Activated CD4-positive, alpha-beta memory T cell treated with anti-CD3 and anti-CD28 coated beads, Interleukin-2, amount 10 ng/mL, durations not matched to agents 7 days and 5 days (primary cell): ENCODE data around the gene DNAH3. TPM values are rescaled to one million over a fixed set of nuclear protein-coding genes. Genes with fewer than 3 reads are reported as not detected.
A peak's percentile ranks its signal among the peaks of the same experiment; 100 is the strongest.
"Not testable (repeated sequence)": the region's sequence is repeated elsewhere in the genome, so short reads cannot be mapped to it uniquely, and the experiment has no call there.

Experiments
- CTCF ChIA-PET: fragments of 350-600 bp; sonication (Branson Sonifier 250); formaldehyde crosslinking; loops from one replicate; lab custom pipeline; 2021; ENCODE audit warnings: antibody characterized with exemption, inconsistent platforms; lab: Charles Lee
- POLR2A ChIA-PET: fragments of 350-600 bp; sonication (Branson Sonifier 250); formaldehyde crosslinking; loops from one replicate; lab custom pipeline; 2021; ENCODE audit warnings: antibody characterized with exemption; lab: Charles Lee
- DNase-seq: peaks from one replicate; pipeline ENCODE4 v3.0.0-alpha.2; 2020
- H3K27ac Mint-ChIP-seq: one replicate; pipeline ENCODE4 v1.8.0; 2021; ENCODE audit warnings: mild to moderate bottlenecking, mixed read lengths
- H3K27me3 Mint-ChIP-seq: one replicate; pipeline ENCODE4 v1.8.0; 2021; ENCODE audit warnings: mixed read lengths
- H3K36me3 Mint-ChIP-seq: one replicate; pipeline ENCODE4 v1.8.0; 2021; ENCODE audit warnings: low read depth, mixed read lengths
- H3K4me1 Mint-ChIP-seq: one replicate; pipeline ENCODE4 v1.8.0; 2021; ENCODE audit warnings: mixed read lengths
- H3K4me3 Mint-ChIP-seq: one replicate; pipeline ENCODE4 v1.8.0; 2021; ENCODE audit warnings: mild to moderate bottlenecking, mixed read lengths
- H3K9me3 Mint-ChIP-seq: one replicate; pipeline ENCODE4 v1.8.0; 2021; ENCODE audit warnings: mixed read lengths
- total RNA-seq, 2 experiments: library from RNA; stranded (reverse); gene quantifications; one replicate each; pipeline ENCODE4 v1.2.3, GENCODE V29; 2021

Gene DNAH3
- total RNA-seq, 2 experiments from 2014 or later, result 0.03 to 0.05 TPM

DNA sequence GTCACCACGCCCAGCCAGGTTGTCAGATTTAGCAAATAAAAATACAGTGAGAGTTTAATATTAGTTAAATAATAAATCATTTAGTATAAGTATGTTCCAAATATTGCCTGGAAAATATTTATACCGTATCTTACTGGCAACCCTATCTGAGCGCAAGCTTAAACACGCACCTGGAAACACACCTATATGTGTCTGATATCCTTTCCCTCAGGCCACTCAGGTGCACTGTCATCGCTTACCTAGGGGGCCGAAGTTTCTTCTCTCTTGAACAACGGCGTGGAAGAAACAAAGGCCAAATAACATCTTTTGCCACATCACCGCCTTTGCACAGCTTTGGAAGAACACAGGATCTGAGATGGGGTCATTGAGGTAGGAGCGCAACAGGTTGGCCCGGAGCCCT is 196.1 kb downstream of the DNAH3 start:
- H3K27me3 Mint-ChIP-seq, result peaks cover 14% of the 10 kb centered on the region
- no peak overlapping the region for H3K4me3 Mint-ChIP-seq
- H3K36me3 Mint-ChIP-seq, result no peaks in the 10 kb centered on the region
- CTCF ChIA-PET, result no interaction called here
- no peaks in the 10 kb centered on the region for H3K9me3 Mint-ChIP-seq
- no peak overlapping the region for H3K27ac Mint-ChIP-seq
- POLR2A ChIA-PET, result no interaction called here
- DNase-seq, result no peak
- no peaks in the 10 kb centered on the region for H3K4me1 Mint-ChIP-seq

DNA sequence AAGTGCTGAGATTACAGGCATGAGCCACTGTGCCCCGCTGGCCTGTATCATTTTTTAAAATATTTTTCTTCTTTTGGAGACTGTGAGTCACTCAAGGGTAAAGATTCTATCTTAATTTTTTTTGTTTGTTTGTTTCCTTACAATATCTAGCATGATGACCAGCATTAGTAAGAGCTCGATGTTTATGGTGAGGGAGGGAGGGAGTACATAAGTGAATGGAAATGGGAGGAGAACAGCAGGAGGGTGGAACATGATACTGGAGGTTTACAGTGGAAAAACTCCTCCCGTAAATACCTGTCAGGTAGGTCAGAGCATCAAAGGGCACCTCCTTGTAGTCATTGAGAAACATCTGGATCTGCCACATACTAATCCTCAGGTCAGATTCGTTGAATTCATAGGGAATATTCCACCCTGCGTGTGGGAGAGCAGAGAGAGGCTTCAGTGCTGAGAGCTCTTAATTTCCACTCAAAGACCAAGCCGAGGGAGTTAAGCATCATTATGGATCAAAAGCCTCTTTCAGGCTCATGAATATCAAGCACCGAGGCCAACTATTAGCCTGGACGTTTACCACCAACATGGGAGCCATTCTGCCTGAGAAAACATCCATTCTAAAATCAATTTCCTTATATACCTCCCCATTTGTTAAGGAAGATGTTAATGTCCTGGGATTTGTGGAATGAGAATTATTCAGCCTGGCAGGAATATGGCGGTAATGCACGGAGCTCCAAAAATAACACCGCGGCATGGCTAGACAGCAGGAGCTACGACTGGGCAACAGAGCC is 198.3 kb downstream of the DNAH3 start:
- Mint-ChIP-seq H3K36me3 (no peaks in the 10 kb centered on the region), H3K4me1 (no peaks in the 10 kb centered on the region), H3K9me3 (no peaks in the 10 kb centered on the region), H3K27ac (no peak overlapping the region), H3K27me3 (peaks cover 16% of the 10 kb centered on the region), H3K4me3 (no peak overlapping the region)
- ChIA-PET POLR2A (interaction anchor here (0.9 kb wide), 1 partner anchor 14 kb away, joined by 3 read pairs; no protein-coding TSS in a partner anchor), CTCF (no interaction called here)
- DNase-seq, result no peak

DNA sequence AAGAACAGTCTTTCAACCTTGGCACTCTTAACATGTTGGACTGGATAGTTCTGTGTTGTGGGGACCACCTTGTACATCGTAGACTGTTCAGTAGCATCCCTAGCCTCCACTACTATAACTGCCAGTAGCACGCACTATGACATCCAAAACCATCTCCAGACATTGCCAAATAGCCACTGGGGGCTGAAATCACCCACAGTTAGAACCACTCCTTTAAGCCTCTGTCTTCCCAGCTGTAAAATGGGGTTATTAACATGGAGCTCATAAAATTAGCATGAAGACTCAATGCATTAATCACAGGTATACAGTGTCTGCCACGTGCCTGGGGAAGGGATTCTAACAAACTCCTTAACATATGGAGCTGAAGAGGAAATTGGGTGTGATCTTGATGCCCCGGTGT is 200.4 kb downstream of the DNAH3 start:
- Mint-ChIP-seq H3K4me1 (peaks cover 10% of the 10 kb centered on the region), H3K4me3 (no peak overlapping the region), H3K36me3 (no peaks in the 10 kb centered on the region), H3K27ac (no peak overlapping the region), H3K27me3 (peaks cover 16% of the 10 kb centered on the region), H3K9me3 (no peaks in the 10 kb centered on the region)
- ChIA-PET POLR2A (no interaction called here), CTCF (no interaction called here)
- no peak for DNase-seq

DNA sequence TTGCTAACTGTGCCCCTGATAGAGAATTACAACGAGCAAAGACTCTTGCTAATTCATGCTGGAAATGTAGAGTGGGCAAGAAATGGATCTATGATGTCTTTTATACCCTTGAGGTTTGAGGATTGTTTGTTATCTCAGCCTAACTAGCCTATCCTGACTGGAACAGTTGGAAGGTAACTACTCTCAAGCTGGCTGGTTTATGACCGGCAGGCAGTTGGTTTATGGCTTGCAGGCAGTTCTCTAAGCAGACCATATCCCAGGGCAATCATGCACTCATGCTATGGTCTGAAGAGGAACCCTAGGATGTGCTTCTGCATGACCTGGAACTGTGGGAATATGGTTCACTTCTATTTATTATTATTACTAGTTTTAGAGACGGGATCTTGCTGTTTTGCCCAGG is 201.0 kb downstream of the DNAH3 start:
- Mint-ChIP-seq H3K4me3 (no peak overlapping the region), H3K9me3 (no peaks in the 10 kb centered on the region), H3K4me1 (peaks cover 17% of the 10 kb centered on the region), H3K27ac (no peak overlapping the region), H3K36me3 (no peaks in the 10 kb centered on the region), H3K27me3 (peaks cover 16% of the 10 kb centered on the region)
- DNase-seq, result no peak
- POLR2A ChIA-PET, result no interaction called here
- CTCF ChIA-PET, result no interaction called here

DNA sequence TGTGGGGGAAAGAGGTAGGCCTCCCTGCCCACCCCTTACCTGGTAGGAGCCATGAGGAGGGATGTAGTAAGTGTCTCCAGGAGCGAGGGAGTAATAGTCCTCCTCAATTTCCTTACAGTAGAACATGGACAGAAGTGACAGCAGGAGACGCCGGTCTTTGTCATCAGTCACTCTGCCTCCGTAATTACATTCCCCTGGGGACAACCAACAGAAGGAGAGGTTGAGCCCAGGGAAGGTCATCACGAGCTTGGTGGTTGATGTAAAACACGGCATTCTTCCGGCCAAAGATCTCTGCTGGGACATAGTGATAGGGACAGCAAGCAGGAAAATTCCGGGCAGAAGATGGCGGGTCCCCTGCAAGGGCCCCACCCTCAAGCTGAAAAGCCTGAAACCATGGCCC is 202.2 kb downstream of the DNAH3 start:
- no peak overlapping the region for H3K27ac Mint-ChIP-seq
- H3K27me3 Mint-ChIP-seq, result peaks cover 14% of the 10 kb centered on the region
- DNase-seq, result no peak
- H3K4me1 Mint-ChIP-seq, result peaks cover 29% of the 10 kb centered on the region
- ChIA-PET POLR2A (no interaction called here), CTCF (no interaction called here)
- H3K4me3 Mint-ChIP-seq, result no peak overlapping the region
- no peaks in the 10 kb centered on the region for H3K36me3 Mint-ChIP-seq
- no peaks in the 10 kb centered on the region for H3K9me3 Mint-ChIP-seq

DNA sequence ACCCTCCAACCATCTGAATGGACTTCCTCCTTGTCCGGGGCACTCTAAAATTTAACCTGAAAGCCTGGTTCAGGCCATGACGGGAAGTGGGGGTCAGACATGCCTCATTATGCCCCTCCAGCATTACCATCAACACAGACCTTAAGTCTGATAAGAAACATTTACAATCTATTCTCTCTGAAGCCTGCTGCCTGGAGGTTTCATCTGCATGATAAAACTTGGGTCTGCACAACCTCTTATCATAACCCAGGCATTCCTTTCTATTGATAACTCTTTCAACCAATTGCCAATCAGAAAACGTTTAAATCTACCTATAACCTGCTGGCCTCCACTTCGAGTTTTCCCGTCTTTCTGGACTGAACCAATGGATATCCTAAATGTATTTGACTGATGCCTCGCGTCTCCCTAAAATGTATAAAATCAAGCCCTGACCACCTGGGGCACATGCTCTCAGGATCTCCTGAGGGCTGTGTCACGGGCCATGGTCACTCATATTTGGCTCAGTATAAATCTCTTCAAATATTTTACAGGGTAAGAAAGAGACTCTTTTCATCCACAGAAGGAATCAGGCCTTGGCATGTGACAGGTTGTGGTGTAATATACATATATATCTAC is 204.5 kb downstream of the DNAH3 start:
- no peaks in the 10 kb centered on the region for H3K36me3 Mint-ChIP-seq
- no peak for DNase-seq
- peaks cover 9% of the 10 kb centered on the region for H3K27me3 Mint-ChIP-seq
- POLR2A ChIA-PET, result no interaction called here
- CTCF ChIA-PET, result no interaction called here
- H3K27ac Mint-ChIP-seq, result no peak overlapping the region
- H3K9me3 Mint-ChIP-seq, result no peaks in the 10 kb centered on the region
- no peak overlapping the region for H3K4me3 Mint-ChIP-seq
- peaks cover 52% of the 10 kb centered on the region for H3K4me1 Mint-ChIP-seq

DNA sequence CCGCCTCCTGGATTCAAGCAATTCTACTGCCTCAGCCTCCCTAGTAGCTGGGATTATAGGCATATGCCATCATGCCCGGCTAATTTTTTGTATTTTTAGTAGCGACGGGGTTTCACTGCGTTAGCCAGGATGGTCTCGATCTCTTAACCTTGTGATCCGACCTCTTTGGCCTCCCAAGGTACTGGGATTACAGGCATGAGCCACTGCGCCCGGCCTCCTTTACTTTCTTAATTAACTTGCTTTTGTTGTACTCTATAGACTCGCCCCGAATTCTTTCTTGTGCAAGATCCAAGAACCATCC is 205.1 kb downstream of the DNAH3 start:
- H3K27me3 Mint-ChIP-seq, POLR2A ChIA-PET, CTCF ChIA-PET, H3K36me3 Mint-ChIP-seq, DNase-seq, H3K4me3 Mint-ChIP-seq, H3K9me3 Mint-ChIP-seq, H3K27ac Mint-ChIP-seq: not testable (repeated sequence)
- H3K4me1 Mint-ChIP-seq, result peaks cover 55% of the 10 kb centered on the region

DNA sequence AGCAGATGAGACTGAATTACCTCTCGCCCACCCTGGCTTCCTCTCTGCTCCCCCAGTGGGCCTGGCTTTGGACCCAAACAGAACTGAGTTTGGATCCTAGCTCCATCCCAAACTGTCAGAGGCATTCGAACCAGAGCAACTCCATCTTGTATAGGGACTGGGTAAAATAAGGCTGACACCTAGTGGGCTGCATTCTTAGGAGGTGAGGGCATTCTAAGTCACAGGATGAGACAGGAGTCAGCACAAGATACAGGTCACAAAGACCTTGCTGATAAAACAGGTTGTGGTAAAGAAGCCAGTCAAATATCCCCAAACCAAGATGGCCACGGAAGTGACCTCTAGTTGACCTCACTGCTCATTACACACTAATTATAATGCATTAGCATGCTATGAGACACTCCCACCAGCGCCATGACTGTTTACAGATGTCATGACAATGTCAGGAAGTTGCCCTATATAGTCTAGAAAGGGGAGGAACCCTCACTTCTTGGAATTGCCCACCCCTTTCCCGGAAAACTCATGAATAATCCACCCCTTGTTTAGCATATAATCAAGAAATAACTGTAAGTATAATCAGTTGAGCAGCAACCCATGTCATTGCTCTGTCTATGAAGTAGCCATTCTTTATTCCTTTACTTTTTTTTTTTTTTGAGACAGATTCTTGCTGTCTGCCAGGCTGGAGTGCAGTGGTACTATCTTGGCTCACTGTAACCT is 205.6 kb downstream of the DNAH3 start:
- H3K27me3 Mint-ChIP-seq, result peaks cover 2% of the 10 kb centered on the region
- no peaks in the 10 kb centered on the region for H3K36me3 Mint-ChIP-seq
- peak; percentile 83 for DNase-seq
- H3K4me3 Mint-ChIP-seq, result no peak overlapping the region
- H3K27ac Mint-ChIP-seq, result peak overlapping the region; percentile 71
- peaks cover 57% of the 10 kb centered on the region for H3K4me1 Mint-ChIP-seq
- ChIA-PET POLR2A (interaction anchor here (0.8 to 3.0 kb wide), 4 partner anchors 34 to 74 kb away, joined by 3 to 23 read pairs (median 6); partner anchors contain the start of genes DCUN1D3 and LYRM1), CTCF (interaction anchor here (0.6 to 2.5 kb wide), 6 partner anchors 37 to 134 kb away, joined by 3 to 14 read pairs (median 5); partner anchors contain the start of genes DCUN1D3 and LYRM1)
- no peaks in the 10 kb centered on the region for H3K9me3 Mint-ChIP-seq

DNA sequence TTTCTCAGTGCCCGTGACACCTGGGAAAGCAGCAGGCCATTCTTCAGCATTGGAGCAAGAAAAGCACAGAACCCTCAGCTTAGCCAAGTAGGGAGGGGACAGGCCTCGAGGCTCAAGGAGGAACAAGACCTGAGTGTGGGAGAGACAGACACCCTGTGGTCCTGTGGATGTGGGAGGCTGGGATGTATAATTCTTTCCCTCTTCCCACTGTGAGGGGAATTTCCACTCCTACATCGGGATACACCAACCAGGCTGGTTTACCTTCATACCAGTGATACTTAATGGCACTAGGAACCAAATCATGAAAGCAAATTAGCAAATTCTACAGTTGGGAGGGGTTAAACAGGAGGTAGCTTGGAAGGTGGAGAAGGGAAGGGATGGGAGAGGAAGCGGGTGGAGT is 208.4 kb downstream of the DNAH3 start:
- Mint-ChIP-seq H3K4me3 (no peak overlapping the region), H3K9me3 (no peaks in the 10 kb centered on the region), H3K27ac (no peak overlapping the region), H3K36me3 (no peaks in the 10 kb centered on the region), H3K4me1 (peaks cover 78% of the 10 kb centered on the region), H3K27me3 (no peaks in the 10 kb centered on the region)
- ChIA-PET CTCF (no interaction called here), POLR2A (interaction anchor here (1.7 to 3.0 kb wide), 4 partner anchors 20 to 42 kb away, joined by 3 to 23 read pairs (median 12); partner anchors contain the start of genes DCUN1D3 and LYRM1)
- DNase-seq, result no peak

DNA sequence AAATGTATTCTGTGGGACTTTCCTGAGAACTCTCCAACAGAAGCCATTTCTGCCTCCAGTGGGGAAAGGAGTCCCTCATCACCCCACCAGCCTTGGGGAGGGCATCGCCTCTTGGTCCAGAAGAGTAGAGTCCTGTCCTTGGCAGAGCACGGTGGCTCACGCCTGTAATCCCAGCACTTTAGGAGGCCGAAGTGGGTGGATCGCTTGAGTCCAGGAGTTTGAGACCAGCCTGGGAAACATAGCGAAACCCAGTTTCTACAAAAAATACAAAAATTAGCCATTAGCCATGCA is 209.1 kb downstream of the DNAH3 start:
- no peaks in the 10 kb centered on the region for H3K36me3 Mint-ChIP-seq
- no peaks in the 10 kb centered on the region for H3K27me3 Mint-ChIP-seq
- no peak for DNase-seq
- H3K4me1 Mint-ChIP-seq, result peaks cover 78% of the 10 kb centered on the region
- no peak overlapping the region for H3K4me3 Mint-ChIP-seq
- POLR2A ChIA-PET, result interaction anchor here (1.0 to 2.2 kb wide), 4 partner anchors 19 to 42 kb away, joined by 3 to 14 read pairs (median 10); partner anchors contain the start of genes DCUN1D3 and LYRM1
- H3K27ac Mint-ChIP-seq, result peak overlapping the region; percentile 78
- no peaks in the 10 kb centered on the region for H3K9me3 Mint-ChIP-seq
- CTCF ChIA-PET, result interaction anchor here (0.7 kb wide), 1 partner anchor 83 kb away, joined by 3 read pairs; no protein-coding TSS in a partner anchor

DNA sequence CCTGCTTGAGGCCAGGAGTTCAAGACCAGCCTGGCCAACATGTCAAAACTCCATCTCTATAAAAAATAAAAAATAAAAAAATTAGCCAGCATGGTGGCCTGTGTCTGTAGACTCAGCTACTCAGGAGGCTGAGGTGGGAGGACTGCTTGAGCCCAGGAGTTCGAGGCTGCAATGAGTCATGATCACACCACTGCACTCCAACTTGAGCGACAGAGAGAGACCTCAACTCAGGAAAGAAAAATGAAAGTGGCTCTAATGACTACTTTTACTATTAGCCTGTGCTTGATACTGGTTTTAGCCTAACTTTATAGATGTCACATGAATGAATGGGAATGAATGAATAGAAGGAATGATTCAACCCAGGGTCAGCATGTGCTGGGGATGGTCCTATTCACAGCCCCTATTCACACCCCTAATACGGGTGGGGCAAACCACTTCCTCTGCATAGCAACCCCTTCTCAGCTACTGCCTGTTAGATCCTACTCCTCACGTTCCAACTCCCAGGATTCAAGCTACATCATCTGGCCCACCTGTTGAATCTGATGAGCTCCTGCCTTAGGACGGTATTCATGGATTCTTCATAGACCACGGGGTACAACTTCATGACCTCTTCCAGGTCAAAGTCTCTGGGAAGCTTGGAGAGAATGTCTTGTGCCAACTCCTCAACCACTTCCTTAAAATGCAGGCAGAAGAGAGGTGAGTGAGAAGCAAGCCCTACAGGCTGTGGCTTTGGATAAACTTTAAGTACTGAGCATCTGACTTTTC is 209.6 kb downstream of the DNAH3 start:
- POLR2A ChIA-PET, result interaction anchor here (0.8 to 2.2 kb wide), 5 partner anchors 19 to 66 kb away, joined by 3 to 14 read pairs (median 9); partner anchors contain the start of genes DCUN1D3 and LYRM1

DNA sequence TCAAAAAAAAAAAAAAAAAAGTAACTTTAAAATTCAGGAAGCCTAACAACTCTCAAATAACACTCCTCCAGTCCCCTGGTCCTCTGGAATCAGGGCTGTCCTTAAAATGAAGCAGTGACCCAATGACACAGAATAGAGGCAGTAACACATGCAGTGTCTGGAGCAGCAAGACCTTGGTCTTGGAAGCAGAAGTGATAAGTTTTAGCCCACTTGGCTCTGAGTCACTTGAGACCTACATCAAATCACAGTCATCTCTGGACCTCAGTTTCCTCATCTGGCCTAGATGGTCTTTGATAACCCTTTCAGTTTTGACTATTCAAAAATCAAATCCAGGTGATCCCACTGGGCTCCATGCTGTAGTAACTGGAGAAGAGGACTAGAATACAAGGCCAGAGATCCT is 211.0 kb downstream of the DNAH3 start:
- POLR2A ChIA-PET, result interaction anchor here (1.1 kb wide), 1 partner anchor 20 kb away, joined by 3 read pairs; no protein-coding TSS in a partner anchor
- Mint-ChIP-seq H3K36me3 (no peaks in the 10 kb centered on the region), H3K4me3 (no peak overlapping the region), H3K27ac (peak overlapping the region; percentile 21), H3K4me1 (peaks cover 61% of the 10 kb centered on the region), H3K27me3 (no peaks in the 10 kb centered on the region), H3K9me3 (no peaks in the 10 kb centered on the region)
- CTCF ChIA-PET, result interaction anchor here (1.6 kb wide), 1 partner anchor 65 kb away, joined by 7 read pairs; no protein-coding TSS in a partner anchor
- DNase-seq, result no peak

More for the DNA sequence above, 209.6 kb downstream of the DNAH3 start:
- Mint-ChIP-seq H3K27ac (peak overlapping the region; percentile 78), H3K27me3 (no peaks in the 10 kb centered on the region), H3K4me3 (no peak overlapping the region), H3K4me1 (peaks cover 76% of the 10 kb centered on the region), H3K36me3 (no peaks in the 10 kb centered on the region), H3K9me3 (no peaks in the 10 kb centered on the region)
- no peak for DNase-seq
- CTCF ChIA-PET, result interaction anchor here (0.7 to 1.6 kb wide), 2 partner anchors 82 to 91 kb away, joined by 3 to 4 read pairs; no protein-coding TSS in a partner anchor
